Gastrocnemius medialis (tissue), 4 donors: ENCODE results near the gene ANO9. TPM values are rescaled to one million over a fixed set of nuclear protein-coding genes. Genes with fewer than 3 reads are reported as not detected.
"Not testable (repeated sequence)": the region's sequence is repeated elsewhere in the genome, so short reads cannot be mapped to it uniquely, and the experiment has no call there.

Experiments
- ATAC-seq, 2 donors: fragments of 150-250 bp; one replicate each; pipeline ENCODE4 v1.9.1; 2016
- DNase-seq, 2 donors: peaks; one replicate each; pipeline ENCODE4 v3.0.0-alpha.2; 2019
- H3K27ac ChIP-seq, 4 donors: fragments of 200-600 bp; sonication (generic); 1 replicate in 1 of 4; 2 replicates in 3 of 4; pipeline ENCODE4 v1.5.1; 2016 to 2018; ENCODE audit warnings: mild to moderate bottlenecking in 2 of 4, moderate library complexity in 1 of 4
- H3K27me3 ChIP-seq, 3 donors: fragments of 200-600 bp; sonication (generic) in 2 of 3; 1 replicate in 1 of 3; 2 replicates in 2 of 3; pipeline versions ENCODE4 v1.5.1 to v1.6.0; 2016 to 2019; ENCODE audit warnings: mild to moderate bottlenecking in 1 of 3, moderate library complexity in 1 of 3
- H3K36me3 ChIP-seq, 2 donors: fragments of 200-600 bp; sonication (generic) in 1 of 2; one replicate each; pipeline ENCODE4 v1.5.1; 2017 to 2018
- H3K4me1 ChIP-seq, 2 donors: fragments of 200-600 bp; sonication (generic) in 1 of 2; one replicate each; pipeline ENCODE4 v1.5.1; 2016 to 2017; ENCODE audit warnings: mild to moderate bottlenecking in 2 of 2
- H3K4me3 ChIP-seq, 4 donors: fragments of 200-600 bp; sonication (generic) in 3 of 4; 1 replicate in 1 of 4; 2 replicates in 3 of 4; pipeline ENCODE4 v1.5.1; 2016 to 2019; ENCODE audit warnings: mild to moderate bottlenecking in 2 of 4
- H3K9me3 ChIP-seq, 3 donors: fragments of 200-600 bp; sonication (generic) in 2 of 3; 1 replicate in 1 of 3; 2 replicates in 2 of 3; pipeline ENCODE4 v1.5.1; 2016 to 2019
- POLR2A ChIP-seq, 2 donors: fragments of 450-650 bp; IDR thresholded peaks; one replicate each; pipeline ENCODE4 v1.6.1; 2017; ENCODE audit warnings: antibody characterized with exemption in 2 of 2, mild to moderate bottlenecking in 2 of 2, moderate library complexity in 2 of 2
- in situ Hi-C, 4 donors: fragments of 200-750 bp; cut with MboI; loops; one replicate each; pipeline versions ENCODE4 v1.15.0 to v1.8.0; 2017; ENCODE audit warnings: low sequenced_read_pairs in 4 of 4
- intact Hi-C: fragments of 100-400 bp; cut with DNase I; formaldehyde crosslinking; loops from one replicate; pipeline ENCODE4 v1.15.1; 2023; ENCODE audit warnings: low total_unique reads
- total RNA-seq, 4 donors: library from RNA; depleted of rRNA; stranded (reverse); fragments of >200 nt; gene quantifications; one replicate each; pipeline versions ENCODE4 v1.1.0 to v1.2.3, GENCODE V29; 2016
- TF ChIP-seq, protein P1 (sequence below), 5 experiments: fragments of 450-650 bp in 3 of 5; fragments of 200-600 bp in 2 of 5; sonication (generic) in 2 of 5; IDR thresholded peaks in 4 of 5; conservative IDR thresholded peaks in 1 of 5; 1 replicate in 4 of 5; 2 replicates in 1 of 5; pipeline ENCODE4 v1.5.1; 2016 to 2019; ENCODE audit warnings: antibody characterized with exemption in 5 of 5, mild to moderate bottlenecking in 3 of 5, moderate library complexity in 3 of 5

The ANO9 gene
- total RNA-seq, 4 donors from 2014 or later: 0.23 to 0.41 TPM; not detected in 2

DNA sequence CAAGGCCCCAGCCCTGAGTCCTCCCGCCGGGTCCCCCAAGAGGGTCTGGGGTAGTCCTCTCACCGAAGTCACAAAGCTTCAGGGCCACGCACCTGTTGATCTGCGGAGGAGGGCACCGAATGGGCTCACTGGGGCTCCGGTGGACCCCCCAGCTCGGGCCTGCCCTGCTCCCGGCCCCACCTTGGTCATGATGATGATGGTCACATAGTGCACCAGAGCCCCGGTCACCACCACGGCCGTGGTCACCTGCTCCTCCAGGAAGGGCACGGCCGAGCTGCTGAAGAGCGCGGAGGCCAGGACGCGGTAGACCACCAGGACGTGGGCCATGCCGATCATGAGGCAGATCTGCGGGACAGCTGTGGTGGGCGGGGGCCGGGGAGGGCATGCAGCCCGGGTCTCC is 13.5 kb downstream of the ANO9 start:
- DNase-seq: no peak
- Histone ChIP-seq H3K4me3 (no peak overlapping the region), H3K27ac (no peak overlapping the region), H3K27me3 (peaks cover 15 to 34% (median 29%) of the 10 kb centered on the region in 3 donors), H3K36me3 (no peaks in the 10 kb centered on the region), H3K9me3 (no peaks in the 10 kb centered on the region), H3K4me1 (no peaks in the 10 kb centered on the region)
- in situ Hi-C loops: no loop called here
- no peak for ATAC-seq
- TF ChIP-seq POLR2A (IDR thresholded peaks at IDR 0.05): no peak
- TF ChIP-seq, protein P1, sequence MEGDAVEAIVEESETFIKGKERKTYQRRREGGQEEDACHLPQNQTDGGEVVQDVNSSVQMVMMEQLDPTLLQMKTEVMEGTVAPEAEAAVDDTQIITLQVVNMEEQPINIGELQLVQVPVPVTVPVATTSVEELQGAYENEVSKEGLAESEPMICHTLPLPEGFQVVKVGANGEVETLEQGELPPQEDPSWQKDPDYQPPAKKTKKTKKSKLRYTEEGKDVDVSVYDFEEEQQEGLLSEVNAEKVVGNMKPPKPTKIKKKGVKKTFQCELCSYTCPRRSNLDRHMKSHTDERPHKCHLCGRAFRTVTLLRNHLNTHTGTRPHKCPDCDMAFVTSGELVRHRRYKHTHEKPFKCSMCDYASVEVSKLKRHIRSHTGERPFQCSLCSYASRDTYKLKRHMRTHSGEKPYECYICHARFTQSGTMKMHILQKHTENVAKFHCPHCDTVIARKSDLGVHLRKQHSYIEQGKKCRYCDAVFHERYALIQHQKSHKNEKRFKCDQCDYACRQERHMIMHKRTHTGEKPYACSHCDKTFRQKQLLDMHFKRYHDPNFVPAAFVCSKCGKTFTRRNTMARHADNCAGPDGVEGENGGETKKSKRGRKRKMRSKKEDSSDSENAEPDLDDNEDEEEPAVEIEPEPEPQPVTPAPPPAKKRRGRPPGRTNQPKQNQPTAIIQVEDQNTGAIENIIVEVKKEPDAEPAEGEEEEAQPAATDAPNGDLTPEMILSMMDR (IDR thresholded peaks at IDR 0.05 in 4 of 5, conservative IDR thresholded peaks at IDR 0.05 in 1 of 5): no peak
- intact Hi-C loops: no loop called here

DNA sequence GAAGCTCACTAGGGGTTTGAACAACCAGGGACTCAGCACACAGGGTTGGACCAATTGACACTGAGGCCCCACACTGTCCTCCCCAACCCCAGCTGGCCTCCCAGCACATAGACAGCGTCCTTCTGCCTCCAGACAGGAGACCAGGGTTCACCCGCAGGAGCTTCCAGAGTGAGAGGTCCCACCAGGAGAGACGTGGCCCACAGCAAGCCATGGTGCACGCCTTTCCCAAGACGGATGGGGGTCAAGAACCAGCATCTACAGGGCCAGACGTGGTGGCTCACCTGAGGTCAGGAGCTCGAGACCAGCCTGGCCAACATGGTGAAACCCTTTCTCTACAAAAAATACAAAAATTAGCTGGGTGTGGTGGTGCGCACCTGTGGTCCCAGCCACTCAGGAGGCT is 15.0 kb downstream of the ANO9 start:
- in situ Hi-C loops: no loop called here
- intact Hi-C loops: no loop called here
- DNase-seq (no peak), ATAC-seq (no peak)
- H3K27ac ChIP-seq: no peak overlapping the region
- no peaks in the 10 kb centered on the region for H3K36me3 ChIP-seq
- TF ChIP-seq POLR2A (IDR thresholded peaks at IDR 0.05): no peak
- TF ChIP-seq, protein P1 (IDR thresholded peaks at IDR 0.05 in 4 of 5, conservative IDR thresholded peaks at IDR 0.05 in 1 of 5): no peak
- no peaks in the 10 kb centered on the region for H3K4me1 ChIP-seq
- peaks cover 24 to 37% (median 29%) of the 10 kb centered on the region in 3 donors for H3K27me3 ChIP-seq
- no peaks in the 10 kb centered on the region for H3K9me3 ChIP-seq
- H3K4me3 ChIP-seq: no peak overlapping the region

DNA sequence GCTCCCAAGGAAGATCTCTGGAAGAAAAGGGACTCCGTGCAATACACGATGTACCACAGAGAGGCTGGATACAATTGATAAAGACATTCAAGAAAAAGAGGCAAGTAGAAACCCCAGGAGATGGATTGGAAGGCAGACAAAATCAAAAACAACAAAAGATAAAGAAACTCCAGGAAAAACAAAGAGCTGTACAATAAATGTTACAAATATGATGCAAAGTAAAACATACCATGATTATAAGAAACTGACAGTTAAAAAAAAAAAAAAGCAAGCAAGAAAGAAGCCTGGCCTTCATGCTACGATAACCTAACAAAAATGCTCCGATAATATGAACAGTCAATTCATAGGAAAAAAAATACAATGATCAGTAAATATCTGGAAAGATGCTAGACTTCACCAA is 16.5 kb downstream of the ANO9 start:
- H3K4me3 ChIP-seq: no peak overlapping the region
- in situ Hi-C loops (no loop called here), intact Hi-C loops (no loop called here)
- no peak for ATAC-seq
- no peak for DNase-seq
- peaks cover 24 to 42% (median 35%) of the 10 kb centered on the region in 3 donors for H3K27me3 ChIP-seq
- no peaks in the 10 kb centered on the region for H3K9me3 ChIP-seq
- no peaks in the 10 kb centered on the region for H3K36me3 ChIP-seq
- TF ChIP-seq, protein P1 (IDR thresholded peaks at IDR 0.05 in 4 of 5, conservative IDR thresholded peaks at IDR 0.05 in 1 of 5): no peak
- TF ChIP-seq POLR2A (IDR thresholded peaks at IDR 0.05): no peak
- no peak overlapping the region for H3K27ac ChIP-seq
- no peaks in the 10 kb centered on the region for H3K4me1 ChIP-seq

DNA sequence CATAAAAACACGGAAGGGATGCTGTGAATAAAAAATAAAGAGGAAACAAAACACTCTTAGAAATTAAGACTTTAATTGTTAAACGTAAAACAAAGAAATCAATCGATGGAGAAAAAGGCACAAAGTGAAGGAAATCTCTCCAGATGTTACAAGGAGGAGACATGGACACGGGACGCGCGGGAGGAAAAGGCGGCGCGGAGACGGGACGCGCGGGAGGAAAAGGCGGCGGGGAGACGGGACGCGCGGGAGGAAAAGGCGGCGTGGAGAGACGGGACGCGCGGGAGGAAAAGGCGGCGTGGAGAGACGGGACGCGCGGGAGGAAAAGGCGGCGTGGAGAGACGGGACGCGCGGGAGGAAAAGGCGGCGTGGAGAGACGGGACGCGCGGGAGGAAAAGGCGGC is 17.0 kb downstream of the ANO9 start:
- ATAC-seq, H3K27ac ChIP-seq, H3K4me3 ChIP-seq, H3K4me1 ChIP-seq, intact Hi-C loops, H3K9me3 ChIP-seq, DNase-seq, in situ Hi-C loops, H3K36me3 ChIP-seq: not testable (repeated sequence)
- H3K27me3 ChIP-seq: peaks cover 28 to 45% (median 40%) of the 10 kb centered on the region in 3 donors

DNA sequence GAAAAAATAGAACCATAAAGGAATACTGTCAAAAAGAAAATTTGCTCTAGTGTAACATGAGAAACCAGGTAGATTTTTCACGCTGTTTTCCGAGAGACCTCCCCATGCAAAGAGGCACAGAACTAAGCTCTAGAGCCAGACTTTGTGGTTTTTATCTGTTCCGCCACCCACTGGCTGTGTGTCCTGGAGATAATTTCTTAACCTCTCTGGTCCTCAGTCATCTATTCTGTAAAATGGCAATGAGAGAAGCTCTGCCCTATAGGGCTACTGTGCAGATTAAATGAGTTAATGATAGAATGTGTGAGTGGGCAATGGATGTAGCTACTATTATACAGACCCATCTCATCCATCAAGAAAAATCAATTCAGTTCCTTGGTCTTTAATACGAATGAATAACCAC is 17.6 kb downstream of the ANO9 start:
- Histone ChIP-seq H3K36me3 (no peaks in the 10 kb centered on the region), H3K4me1 (no peaks in the 10 kb centered on the region), H3K27ac (no peak overlapping the region), H3K4me3 (no peak overlapping the region), H3K9me3 (no peaks in the 10 kb centered on the region), H3K27me3 (peaks cover 30 to 46% (median 45%) of the 10 kb centered on the region in 3 donors)
- ATAC-seq: no peak
- TF ChIP-seq, protein P1 (IDR thresholded peaks at IDR 0.05 in 4 of 5, conservative IDR thresholded peaks at IDR 0.05 in 1 of 5): no peak
- TF ChIP-seq POLR2A (IDR thresholded peaks at IDR 0.05): no peak
- intact Hi-C loops (no loop called here), in situ Hi-C loops (no loop called here)
- no peak for DNase-seq
